ENCODE data around the gene ARHGAP22. TPM values are rescaled to one million over a fixed set of nuclear protein-coding genes. Genes with fewer than 3 reads are reported as not detected.

Gene ARHGAP22
- polyA plus RNA-seq, 1 experiment = 7.2 TPM

DNA sequence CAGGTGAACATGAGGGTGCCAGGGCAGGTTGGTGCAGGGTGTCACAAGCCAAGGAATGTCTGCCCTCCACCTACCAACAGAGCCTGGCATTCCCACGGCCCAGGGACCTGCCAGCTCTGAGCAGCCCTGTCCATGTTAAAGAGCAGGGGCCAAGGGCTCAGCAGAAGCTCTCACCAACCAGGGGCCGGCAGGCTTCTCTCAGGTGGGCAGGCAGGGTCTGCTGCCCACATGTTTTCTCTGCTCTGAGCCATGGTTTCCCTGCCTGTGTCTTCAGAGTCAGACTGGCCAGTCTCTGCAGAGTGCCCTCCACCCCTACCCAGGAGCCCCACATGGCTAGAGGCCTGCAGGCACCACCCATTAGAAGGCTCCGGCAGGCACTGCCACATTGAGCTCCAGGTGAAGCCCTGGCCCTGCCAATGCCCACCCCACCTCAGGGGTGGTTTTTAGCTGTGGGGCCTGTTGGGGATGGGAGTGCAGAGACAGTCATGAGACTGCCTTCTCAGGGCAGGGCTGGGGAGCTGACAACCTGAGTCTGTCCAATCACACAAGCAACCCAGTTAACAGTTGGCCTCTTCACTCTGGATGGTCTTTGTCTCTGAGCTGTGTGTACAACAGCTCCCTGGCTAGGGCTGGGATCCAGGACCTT lies 135.9 kb downstream of the ARHGAP22 start:
- no peaks in the 10 kb centered on the region; the same call in 1 of the 2 replicates for H3K36me3 ChIP-seq (ENCODE audit: control insufficient read depth, insufficient read depth, low read length)
- TF ChIP-seq, protein P1, sequence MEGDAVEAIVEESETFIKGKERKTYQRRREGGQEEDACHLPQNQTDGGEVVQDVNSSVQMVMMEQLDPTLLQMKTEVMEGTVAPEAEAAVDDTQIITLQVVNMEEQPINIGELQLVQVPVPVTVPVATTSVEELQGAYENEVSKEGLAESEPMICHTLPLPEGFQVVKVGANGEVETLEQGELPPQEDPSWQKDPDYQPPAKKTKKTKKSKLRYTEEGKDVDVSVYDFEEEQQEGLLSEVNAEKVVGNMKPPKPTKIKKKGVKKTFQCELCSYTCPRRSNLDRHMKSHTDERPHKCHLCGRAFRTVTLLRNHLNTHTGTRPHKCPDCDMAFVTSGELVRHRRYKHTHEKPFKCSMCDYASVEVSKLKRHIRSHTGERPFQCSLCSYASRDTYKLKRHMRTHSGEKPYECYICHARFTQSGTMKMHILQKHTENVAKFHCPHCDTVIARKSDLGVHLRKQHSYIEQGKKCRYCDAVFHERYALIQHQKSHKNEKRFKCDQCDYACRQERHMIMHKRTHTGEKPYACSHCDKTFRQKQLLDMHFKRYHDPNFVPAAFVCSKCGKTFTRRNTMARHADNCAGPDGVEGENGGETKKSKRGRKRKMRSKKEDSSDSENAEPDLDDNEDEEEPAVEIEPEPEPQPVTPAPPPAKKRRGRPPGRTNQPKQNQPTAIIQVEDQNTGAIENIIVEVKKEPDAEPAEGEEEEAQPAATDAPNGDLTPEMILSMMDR (IDR thresholded peaks at IDR 0.05; ENCODE audit: insufficient read depth, low read depth, low read length) = no peak
- no peak overlapping the region for H3K4me3 ChIP-seq (ENCODE audit: low read depth, low read length)
- POLR2A ChIA-PET = no interaction called here
- DNase-seq (ENCODE audit: low read depth) = no peak
- no peaks in the 10 kb centered on the region for H3K27me3 ChIP-seq (ENCODE audit: control insufficient read depth, insufficient read depth, low read length)
- CTCF ChIA-PET = interaction anchor here (1.0 to 1.4 kb wide), 4 partner anchors 13 to 187 kb away, joined by 3 to 5 read pairs (median 4); no protein-coding TSS in a partner anchor

DNA sequence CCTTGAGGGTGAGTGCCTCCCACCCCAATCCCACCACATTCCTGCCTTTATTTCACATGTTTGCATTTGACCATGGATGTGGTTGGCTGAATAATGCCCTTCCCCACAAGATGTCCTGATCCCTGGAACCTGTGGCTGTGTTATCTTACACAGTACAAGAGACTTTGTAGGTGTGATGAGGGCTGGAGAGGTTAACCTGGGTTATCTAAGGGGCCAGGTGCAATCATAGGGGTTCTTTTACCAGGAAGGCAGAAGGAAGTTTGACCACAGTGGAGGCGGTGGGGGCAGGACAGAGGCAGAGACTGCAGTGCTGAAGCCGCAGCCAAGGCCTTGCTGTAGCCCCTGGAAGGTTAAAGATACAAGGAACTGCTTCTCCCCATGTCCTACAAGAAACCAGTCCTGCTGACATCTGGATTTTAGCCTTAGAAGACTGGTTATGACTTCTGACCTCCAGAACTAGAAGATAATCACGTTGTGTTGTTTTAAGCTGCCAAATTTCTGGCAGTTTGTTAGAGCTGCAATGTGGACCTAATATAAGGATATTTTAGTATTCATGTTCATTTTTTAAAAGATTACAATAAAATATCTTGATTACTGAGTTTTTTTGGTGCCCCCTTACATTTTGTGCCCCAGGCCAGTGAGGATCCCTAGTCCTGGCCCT lies 136.6 kb downstream of the ARHGAP22 start:
- no peaks in the 10 kb centered on the region; the same call in 1 of the 2 replicates for H3K36me3 ChIP-seq (ENCODE audit: control insufficient read depth, insufficient read depth, low read length)
- TF ChIP-seq, protein P1 (IDR thresholded peaks at IDR 0.05; ENCODE audit: insufficient read depth, low read depth, low read length) = no peak
- POLR2A ChIA-PET = no interaction called here
- no peaks in the 10 kb centered on the region for H3K27me3 ChIP-seq (ENCODE audit: control insufficient read depth, insufficient read depth, low read length)
- DNase-seq (ENCODE audit: low read depth) = no peak
- no peak overlapping the region for H3K4me3 ChIP-seq (ENCODE audit: low read depth, low read length)
- CTCF ChIA-PET = interaction anchor here (1.1 to 1.2 kb wide), 2 partner anchors 13 to 188 kb away, joined by 3 read pairs; no protein-coding TSS in a partner anchor

DNA sequence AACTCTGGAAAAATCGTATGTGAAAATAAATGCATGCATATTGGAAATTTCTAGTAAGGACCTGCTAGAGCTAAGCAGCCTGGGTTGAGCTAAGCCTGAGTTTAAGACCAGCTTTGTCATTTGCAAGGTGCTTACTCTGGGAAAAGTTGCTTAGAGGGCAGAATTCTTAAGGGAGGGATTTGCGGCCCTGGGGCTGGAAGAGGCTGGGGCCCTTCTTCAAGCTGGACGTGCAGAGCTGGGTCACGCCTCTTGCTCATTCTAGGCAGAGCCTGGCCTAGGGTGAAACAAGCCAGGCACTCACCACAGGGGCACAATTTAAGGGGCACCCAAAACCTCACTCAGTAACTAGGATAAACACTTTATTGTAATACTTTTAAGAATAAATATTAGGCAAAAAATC lies 137.2 kb downstream of the ARHGAP22 start:
- no peak for DNase-seq (ENCODE audit: low read depth)
- CTCF ChIA-PET = interaction anchor here (1.1 kb wide), 1 partner anchor 189 kb away, joined by 3 read pairs; no protein-coding TSS in a partner anchor

DNA sequence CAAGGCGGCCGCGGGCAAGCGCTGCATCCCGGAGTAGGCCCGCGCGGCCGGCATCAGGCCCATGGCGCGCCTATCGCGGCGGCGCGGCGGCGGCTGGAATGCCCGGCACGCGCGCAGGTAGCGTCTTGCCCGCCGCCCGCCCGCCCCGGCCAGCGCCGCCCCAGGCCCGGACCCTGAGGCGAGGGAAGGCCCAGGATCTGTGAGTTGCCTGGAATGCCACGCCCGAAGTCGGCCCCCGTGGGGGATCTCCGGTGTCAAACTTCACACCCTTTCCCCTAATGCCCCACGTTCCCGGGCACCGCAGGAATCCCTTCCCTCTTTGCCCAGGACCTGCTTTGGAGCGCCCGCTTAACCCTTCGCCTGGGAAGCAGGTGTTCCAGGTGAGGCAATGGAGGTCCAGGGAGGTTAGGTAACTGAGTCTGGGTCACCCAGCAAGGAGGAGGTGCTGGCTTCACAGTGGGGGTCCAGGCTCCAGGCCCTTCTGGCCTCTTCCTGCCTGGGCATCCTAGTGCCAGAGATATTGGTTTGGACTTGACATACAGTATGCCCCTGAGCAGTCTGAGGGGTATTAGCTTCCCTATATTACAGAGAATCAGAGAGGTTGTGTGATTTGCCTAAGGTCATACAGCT lies 138.1 kb downstream of the ARHGAP22 start:
- Histone ChIP-seq H3K36me3 (ENCODE audit: control insufficient read depth, insufficient read depth, low read length) (no peaks in the 10 kb centered on the region; the same call in 1 of the 2 replicates), H3K4me3 (ENCODE audit: low read depth, low read length) (no peak overlapping the region), H3K27me3 (ENCODE audit: control insufficient read depth, insufficient read depth, low read length) (no peaks in the 10 kb centered on the region)
- ChIA-PET CTCF (interaction anchor here (1.1 kb wide), 1 partner anchor 190 kb away, joined by 3 read pairs; no protein-coding TSS in a partner anchor), POLR2A (interaction anchor here (0.6 kb wide), 1 partner anchor 158 kb away, joined by 3 read pairs; no protein-coding TSS in a partner anchor)
- TF ChIP-seq, protein P1 (IDR thresholded peaks at IDR 0.05; ENCODE audit: insufficient read depth, low read depth, low read length) = no peak
- no peak for DNase-seq (ENCODE audit: low read depth)

More for the DNA sequence above, 137.2 kb downstream of the ARHGAP22 start:
- Histone ChIP-seq H3K36me3 (ENCODE audit: control insufficient read depth, insufficient read depth, low read length) (no peaks in the 10 kb centered on the region; the same call in 1 of the 2 replicates), H3K4me3 (ENCODE audit: low read depth, low read length) (no peak overlapping the region), H3K27me3 (ENCODE audit: control insufficient read depth, insufficient read depth, low read length) (no peaks in the 10 kb centered on the region)
- POLR2A ChIA-PET = no interaction called here
- TF ChIP-seq, protein P1 (IDR thresholded peaks at IDR 0.05; ENCODE audit: insufficient read depth, low read depth, low read length) = no peak

Measured in BJ (cell line).